Measurements from ENCODE around the gene ATL3. TPM values are rescaled to one million over a fixed set of nuclear protein-coding genes. Genes with fewer than 3 reads are reported as not detected.

ATL3 gene
- total RNA-seq, 1 experiment from 2014 or later, result 24.0 TPM

DNA sequence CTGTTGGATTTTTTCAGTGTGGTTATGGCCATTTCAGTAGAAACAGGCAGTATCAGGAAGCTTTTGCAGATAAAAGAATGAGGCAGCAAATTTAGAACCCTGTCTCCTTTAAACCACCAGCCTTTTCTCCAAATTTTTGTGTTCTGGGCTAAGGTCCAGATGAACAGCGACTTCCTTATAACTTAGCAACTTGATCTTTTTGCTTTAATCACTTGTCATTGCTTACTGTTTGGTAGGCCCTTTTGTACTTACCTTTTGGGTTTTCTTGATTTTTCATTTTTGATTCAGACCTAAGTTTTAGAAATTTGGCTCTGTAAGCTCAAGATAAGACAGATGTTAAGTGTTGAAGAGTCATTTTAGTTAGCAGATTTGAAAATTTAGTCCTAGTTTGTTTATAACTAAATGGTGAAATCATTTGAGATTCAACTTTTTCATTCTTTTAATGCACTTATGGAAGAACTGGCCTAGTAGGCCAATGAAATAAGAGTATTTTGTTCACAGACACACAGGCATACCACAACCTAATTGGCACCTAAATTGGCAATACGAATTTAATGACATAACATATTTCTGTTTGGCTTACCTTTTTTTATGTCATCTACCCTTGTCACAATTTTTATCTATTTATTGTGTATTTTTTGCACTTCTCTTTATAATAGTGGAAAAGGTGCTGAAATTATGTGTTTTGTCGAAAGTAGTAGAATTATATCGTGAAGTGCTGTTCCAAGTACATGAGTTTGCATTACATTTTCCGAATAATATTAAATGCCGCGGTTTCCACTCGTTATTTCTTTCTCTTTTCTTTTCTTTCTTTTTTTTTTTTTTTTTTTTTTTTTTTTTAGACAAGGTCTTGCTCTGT lies 12.2 kb upstream of the ATL3 start:
- Histone ChIP-seq H3K79me1 (ENCODE audit: insufficient read depth, low read depth, low read length, poor library complexity, severe bottlenecking) (peaks cover 3% of the 10 kb centered on the region), H4K8ac (replicated peaks; ENCODE audit: insufficient read length, low read depth, low read length) (no peak overlapping the region), H2AFZ (ENCODE audit: low read length) (no peak overlapping the region), H3K27ac (ENCODE audit: insufficient read length, low read depth, low read length) (no peak overlapping the region), H3K9ac (ENCODE audit: extremely low read depth, insufficient read length, low read length) (peak overlapping the region; percentile 72), H2BK12ac (ENCODE audit: insufficient read length, low read depth, low read length) (no peak overlapping the region), H4K20me1 (ENCODE audit: control insufficient read depth, insufficient read depth, insufficient read length) (no peaks in the 10 kb centered on the region), H3K9me3 (ENCODE audit: control insufficient read depth, low read depth, low read length) (no peaks in the 10 kb centered on the region), H3K4me2 (ENCODE audit: insufficient read depth, insufficient read length, low read length) (peak overlapping the region; percentile 93), H3K27me3 (ENCODE audit: insufficient read depth, low read length) (no peaks in the 10 kb centered on the region), H2BK120ac (ENCODE audit: low read depth, low read length, poor library complexity, severe bottlenecking) (no peak overlapping the region), H3T11ph (ENCODE audit: low read length) (no peak overlapping the region), H3K18ac (ENCODE audit: insufficient read length, low read depth, low read length) (no peak overlapping the region), H3K56ac (ENCODE audit: insufficient read length, low read depth, low read length) (no peak overlapping the region), H3K79me2 (ENCODE audit: insufficient read depth, low read length) (peaks cover 32% of the 10 kb centered on the region; the same call in 1 of the 2 replicates), H3K4me1 (ENCODE audit: insufficient read depth, low read length) (peaks cover 3% of the 10 kb centered on the region; the same call in 1 of the 2 replicates), H3K23ac (ENCODE audit: insufficient read length, low read depth, low read length) (no peak overlapping the region), H4K91ac (ENCODE audit: insufficient read length, low read depth, low read length) (no peak overlapping the region), H2BK5ac (ENCODE audit: insufficient read length, low read length) (no peak overlapping the region), H2BK15ac (ENCODE audit: low read depth, low read length) (no peak overlapping the region), H3K23me2 (ENCODE audit: insufficient read length, low read depth, low read length, poor library complexity, severe bottlenecking) (peaks cover 12% of the 10 kb centered on the region), H2AK5ac (ENCODE audit: insufficient read length, low read length) (no peak overlapping the region), H2BK20ac (ENCODE audit: low read depth, low read length, poor library complexity, severe bottlenecking) (no peak overlapping the region), H3K4ac (ENCODE audit: low read depth, low read length) (no peak overlapping the region), H3K14ac (ENCODE audit: insufficient read depth, low read length) (no peak overlapping the region), H4K5ac (ENCODE audit: insufficient read length, low read depth, low read length) (no peak overlapping the region)
- TF ChIP-seq, protein P1, sequence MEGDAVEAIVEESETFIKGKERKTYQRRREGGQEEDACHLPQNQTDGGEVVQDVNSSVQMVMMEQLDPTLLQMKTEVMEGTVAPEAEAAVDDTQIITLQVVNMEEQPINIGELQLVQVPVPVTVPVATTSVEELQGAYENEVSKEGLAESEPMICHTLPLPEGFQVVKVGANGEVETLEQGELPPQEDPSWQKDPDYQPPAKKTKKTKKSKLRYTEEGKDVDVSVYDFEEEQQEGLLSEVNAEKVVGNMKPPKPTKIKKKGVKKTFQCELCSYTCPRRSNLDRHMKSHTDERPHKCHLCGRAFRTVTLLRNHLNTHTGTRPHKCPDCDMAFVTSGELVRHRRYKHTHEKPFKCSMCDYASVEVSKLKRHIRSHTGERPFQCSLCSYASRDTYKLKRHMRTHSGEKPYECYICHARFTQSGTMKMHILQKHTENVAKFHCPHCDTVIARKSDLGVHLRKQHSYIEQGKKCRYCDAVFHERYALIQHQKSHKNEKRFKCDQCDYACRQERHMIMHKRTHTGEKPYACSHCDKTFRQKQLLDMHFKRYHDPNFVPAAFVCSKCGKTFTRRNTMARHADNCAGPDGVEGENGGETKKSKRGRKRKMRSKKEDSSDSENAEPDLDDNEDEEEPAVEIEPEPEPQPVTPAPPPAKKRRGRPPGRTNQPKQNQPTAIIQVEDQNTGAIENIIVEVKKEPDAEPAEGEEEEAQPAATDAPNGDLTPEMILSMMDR (conservative IDR thresholded peaks at IDR 0.05), result no peak
- Mint-ChIP-seq H3K9me3 (no peaks in the 10 kb centered on the region), H3K4me3 (peak overlapping the region; percentile 80 to 96), H3K36me3 (ENCODE audit: insufficient read depth in 1 of 3, low read depth in 3 of 3) (peaks cover 0 to 4% (median 0%) of the 10 kb centered on the region in 3 experiments; a peak in 4 of 7 replicates), H3K27me3 (ENCODE audit: low read depth) (no peaks in the 10 kb centered on the region; the same call in 1 of the 2 replicates), H3K27ac (peak overlapping the region in 2 of 3 experiments; percentile 85 to 94; a peak in 5 of 7 replicates), H3K4me1 (peaks cover 31 to 41% of the 10 kb centered on the region in 2 experiments)
- DNase-seq, result no peak
- whole genome bisulfite sequencing (ENCODE audit: extremely low coverage, insufficient read length, low lambda C conversion rate), result 100% methylated on average over 2 of the region's 8 CpGs

Data from H9 (cell line).